Measurements from ENCODE around the gene MON1A.
A peak's percentile ranks its signal among the peaks of the same experiment; 100 is the strongest.

The MON1A gene

GRCh38 chr3:49929291-49930167, at the start of gene MON1A:
TSS of gene MON1A (minus strand) at chr3:49929811. CDS start at chr3:49913346, 16,465 bp downstream.
- ChIA-PET POLR2A (interaction anchor here (0.6 to 1.6 kb wide), 9 partner anchors 9 to 402 kb away, joined by 3 to 43 read pairs (median 4); partner anchors contain the start of gene RBM6), CTCF (interaction anchor here (0.6 to 0.9 kb wide), 4 partner anchors 11 to 190 kb away, joined by 3 to 5 read pairs (median 4); no protein-coding TSS in a partner anchor)
- Histone ChIP-seq H3K4me1 (ENCODE audit: control insufficient read depth, insufficient read depth, low read length) (no peaks in the 10 kb centered on the region; the same call in 1 of the 2 replicates), H3K4me3 (ENCODE audit: low read depth, low read length) (peak within 1 kb of the TSS; percentile 82), H3K27ac (ENCODE audit: extremely low read depth, low read depth, low read length) (peak within 1 kb of the TSS; percentile 32; the same call in 1 of the 2 replicates), H3K36me3 (ENCODE audit: control insufficient read depth in 2 of 2, insufficient read depth in 1 of 2, low read length in 2 of 2) (no peaks in the 10 kb centered on the region), H3K9me3 (ENCODE audit: control insufficient read depth, insufficient read depth, low read depth, low read length) (no peaks in the 10 kb centered on the region)
- TF ChIP-seq ZNF776 (tag by site-specific recombination; IDR thresholded peaks at IDR 0.05; ENCODE audit: borderline replicate concordance), result no peak
- peak; percentile 47; the same call in 1 of the 2 replicates for TF ChIP-seq KLF8 (tag by site-specific recombination; IDR thresholded peaks at IDR 0.05)
- no peak for TF ChIP-seq ZFP3 (tag by site-specific recombination; IDR thresholded peaks at IDR 0.05; ENCODE audit: low read depth)
- no peak for TF ChIP-seq ZNF280C (tag by site-specific recombination; IDR thresholded peaks at IDR 0.05)
- 0 out of 2 replicates have a peak, but pooled peaks have one; percentile 31 for TF ChIP-seq ZNF449 (tag by site-specific recombination; IDR thresholded peaks at IDR 0.05)
- no peak for TF ChIP-seq MYNN (tag by site-specific recombination; IDR thresholded peaks at IDR 0.05; ENCODE audit: borderline replicate concordance)
- TF ChIP-seq ZNF660 (tag by site-specific recombination; IDR thresholded peaks at IDR 0.05), result peak; percentile 66
- TF ChIP-seq TCF7L2 (IDR thresholded peaks at IDR 0.05; ENCODE audit: borderline replicate concordance, low read depth, low read length), result no peak
- no peak for TF ChIP-seq ZNF571 (tag by site-specific recombination; IDR thresholded peaks at IDR 0.05)
- peak; percentile 77 for TF ChIP-seq ZNF600 (tag by site-specific recombination; IDR thresholded peaks at IDR 0.05)
- TF ChIP-seq ZNF37A (tag by site-specific recombination; IDR thresholded peaks at IDR 0.05), result no peak
- no peak for TF ChIP-seq ZNF791 (tag by site-specific recombination; IDR thresholded peaks at IDR 0.05)
- TF ChIP-seq ZNF473 (tag by site-specific recombination; IDR thresholded peaks at IDR 0.05), result no peak
- TF ChIP-seq ZNF426 (tag by site-specific recombination; IDR thresholded peaks at IDR 0.05), result no peak
- no peak for TF ChIP-seq OVOL3 (tag by site-specific recombination; IDR thresholded peaks at IDR 0.05)
- no peak for TF ChIP-seq ZNF621 (tag by site-specific recombination; IDR thresholded peaks at IDR 0.05)
- 0 out of 2 replicates have a peak, but pooled peaks have one; percentile 37 for TF ChIP-seq ZNF629 (tag by site-specific recombination; IDR thresholded peaks at IDR 0.05)
- no peak for TF ChIP-seq ZBTB21 (tag by site-specific recombination; IDR thresholded peaks at IDR 0.05)
- TF ChIP-seq ZNF114 (tag by site-specific recombination; IDR thresholded peaks at IDR 0.05), result no peak
- TF ChIP-seq ZNF558 (tag by site-specific recombination; IDR thresholded peaks at IDR 0.05), result no peak
- no peak for TF ChIP-seq ZNF785 (tag by site-specific recombination; IDR thresholded peaks at IDR 0.05)
- TF ChIP-seq ZNF26 (tag by site-specific recombination; IDR thresholded peaks at IDR 0.05), result no peak
- no peak for TF ChIP-seq ZNF24 (tag by site-specific recombination; IDR thresholded peaks at IDR 0.05)
- TF ChIP-seq ZNF311 (tag by site-specific recombination; IDR thresholded peaks at IDR 0.05; ENCODE audit: borderline replicate concordance), result no peak
- no peak for TF ChIP-seq ZNF768 (tag by site-specific recombination; IDR thresholded peaks at IDR 0.05)
- no peak for TF ChIP-seq ZNF16 (tag by site-specific recombination; IDR thresholded peaks at IDR 0.05; ENCODE audit: low read depth)
- TF ChIP-seq ZNF202 (tag by site-specific recombination; IDR thresholded peaks at IDR 0.05; ENCODE audit: borderline replicate concordance), result no peak
- TF ChIP-seq WT1 (tag by site-specific recombination; IDR thresholded peaks at IDR 0.05), result no peak
- TF ChIP-seq ZNF10 (tag by site-specific recombination; IDR thresholded peaks at IDR 0.05), result peak; percentile 13; the same call in 1 of the 2 replicates
- no peak for TF ChIP-seq ZNF701 (tag by site-specific recombination; IDR thresholded peaks at IDR 0.05)
- no peak for TF ChIP-seq ZNF23 (tag by site-specific recombination; IDR thresholded peaks at IDR 0.05; ENCODE audit: borderline replicate concordance)
- TF ChIP-seq YY2 (tag by site-specific recombination; IDR thresholded peaks at IDR 0.05), result 0 out of 2 replicates have a peak, but pooled peaks have one; percentile 48
- TF ChIP-seq ZNF132 (tag by site-specific recombination; IDR thresholded peaks at IDR 0.05; ENCODE audit: borderline replicate concordance), result no peak
